NCI-H187 treated with DMSO at 0.1 percent for 48 hours (cell line): ENCODE results near the gene RASA2.
"Not testable (repeated sequence)": the region's sequence is repeated elsewhere in the genome, so short reads cannot be mapped to it uniquely, and the experiment has no call there.

Experiments
- DNase-seq: peaks from one replicate; lab custom pipeline; 2025; lab: John Stamatoyannopoulos, UW

RASA2 gene

DNA sequence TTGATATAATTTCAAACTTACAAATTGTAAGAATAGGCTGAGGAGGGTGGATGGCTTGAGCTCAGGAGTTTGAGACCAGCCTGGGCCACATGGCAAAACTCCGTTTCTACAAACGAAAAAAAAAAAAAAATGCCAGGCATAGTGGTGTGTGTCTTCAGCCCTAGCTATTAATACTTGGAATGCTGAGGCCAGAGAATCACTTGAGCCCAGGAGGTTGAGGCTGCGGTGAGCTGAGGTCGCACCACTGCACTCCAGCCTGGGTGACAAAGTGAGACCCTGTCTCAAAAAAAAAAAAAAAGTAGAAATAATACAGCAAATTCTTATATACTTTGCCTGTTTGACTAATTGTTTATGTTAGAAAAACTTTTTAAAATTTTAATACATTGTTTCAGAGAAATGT lies 10.8 kb downstream of the RASA2 start:
- DNase-seq = not testable (repeated sequence)

DNA sequence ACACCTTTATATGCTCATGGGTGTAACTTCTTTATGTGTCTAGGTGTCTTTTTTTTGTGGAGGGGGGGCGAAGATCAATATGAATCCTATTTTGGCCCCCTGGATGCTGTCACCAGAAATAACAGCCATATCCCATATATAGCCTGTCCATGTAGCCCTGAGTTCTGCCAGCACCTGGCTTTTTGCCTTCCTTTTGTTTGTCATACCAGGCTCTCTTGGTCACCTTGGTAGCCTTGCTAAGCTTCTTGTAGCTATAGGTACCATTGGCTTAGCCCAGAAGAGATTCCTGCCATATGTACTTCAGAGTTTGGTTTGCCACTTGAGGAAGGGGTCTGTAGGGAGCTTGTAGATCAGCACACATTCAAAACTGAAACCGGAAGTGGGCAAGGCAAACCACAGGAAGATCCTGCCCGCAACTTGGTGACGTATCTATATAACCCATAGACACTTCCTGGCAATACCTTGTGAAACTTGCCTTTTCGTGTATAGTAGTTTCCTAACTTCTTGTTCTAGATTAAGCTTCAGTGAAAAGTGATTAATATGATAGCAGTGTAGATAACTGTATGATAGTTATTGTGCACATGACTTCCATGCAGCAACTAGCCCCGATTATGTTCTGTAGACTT lies 11.9 kb downstream of the RASA2 start:
- no peak for DNase-seq

DNA sequence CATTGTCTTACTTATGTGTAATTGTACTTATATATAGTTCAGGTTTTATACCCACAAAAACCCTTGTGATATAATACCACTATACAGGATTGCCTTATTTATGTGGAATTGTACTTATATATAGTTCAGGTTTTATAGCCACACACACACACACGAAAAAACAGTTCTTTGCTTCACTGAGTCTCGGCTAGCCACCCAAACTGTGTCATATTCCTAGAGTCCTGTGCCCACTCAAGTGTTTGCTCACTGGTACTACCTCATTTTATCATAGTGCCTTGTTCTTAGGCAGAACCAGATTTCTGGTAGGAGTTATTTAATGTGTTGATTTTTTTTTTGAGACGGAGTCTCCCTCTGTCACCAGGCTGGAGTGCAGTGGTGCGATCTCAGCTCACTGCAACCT lies 12.5 kb downstream of the RASA2 start:
- no peak for DNase-seq

DNA sequence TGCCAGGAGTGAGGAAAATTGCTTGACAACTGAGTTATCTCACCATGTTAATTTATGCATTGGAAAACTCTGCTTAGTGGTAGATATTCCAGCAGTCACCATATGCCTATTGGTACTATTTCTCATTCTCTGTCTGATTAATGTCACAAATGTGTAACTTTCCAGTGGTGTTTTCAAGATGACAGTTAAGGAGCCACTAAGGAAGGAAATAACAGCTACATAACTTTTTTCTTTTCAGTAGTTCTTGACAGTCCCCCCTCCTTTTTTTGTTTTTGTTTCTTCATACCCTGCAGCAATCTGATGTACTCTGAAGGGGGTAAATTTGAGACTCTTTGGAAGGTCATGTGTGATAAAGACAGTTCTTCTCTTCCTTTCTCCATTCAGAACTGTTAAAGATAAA lies 13.1 kb downstream of the RASA2 start:
- DNase-seq = no peak

DNA sequence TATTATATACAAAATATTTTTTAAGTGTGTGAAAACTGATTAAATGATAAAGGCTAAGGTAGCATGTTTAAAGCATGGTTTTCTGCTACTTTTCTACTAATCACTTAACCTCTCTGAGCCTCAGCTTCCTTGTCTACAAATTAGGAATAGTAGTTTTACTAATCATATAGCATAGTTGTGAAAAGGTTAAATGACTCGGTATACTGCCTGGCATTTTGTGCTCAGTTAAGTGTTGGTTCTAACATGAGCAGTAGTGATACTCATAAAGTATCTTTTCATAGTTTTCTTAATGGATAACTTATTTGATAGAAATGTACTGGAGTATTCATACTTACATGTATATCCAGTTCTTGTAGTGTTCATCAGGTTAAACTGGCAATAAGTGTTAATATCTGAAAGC lies 13.6 kb downstream of the RASA2 start:
- no peak for DNase-seq

DNA sequence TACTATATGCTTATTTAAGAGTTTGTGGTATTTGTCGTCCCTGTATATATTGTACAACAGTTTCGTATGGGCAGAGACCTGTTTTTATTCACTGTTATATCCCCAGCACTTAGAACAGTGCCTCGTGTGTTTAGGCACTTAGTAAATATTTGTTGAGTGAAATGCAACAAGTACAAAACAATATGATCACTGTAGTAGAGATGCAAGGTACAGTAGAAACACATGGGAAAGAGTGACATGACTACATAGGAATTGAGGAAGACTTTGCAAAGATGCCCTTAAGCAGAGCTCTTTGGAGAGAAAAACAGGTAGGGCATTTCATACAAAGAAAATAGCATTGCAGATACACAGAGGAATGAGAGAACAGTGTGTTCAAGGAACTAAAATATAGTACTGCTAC lies 18.3 kb downstream of the RASA2 start:
- DNase-seq = no peak

DNA sequence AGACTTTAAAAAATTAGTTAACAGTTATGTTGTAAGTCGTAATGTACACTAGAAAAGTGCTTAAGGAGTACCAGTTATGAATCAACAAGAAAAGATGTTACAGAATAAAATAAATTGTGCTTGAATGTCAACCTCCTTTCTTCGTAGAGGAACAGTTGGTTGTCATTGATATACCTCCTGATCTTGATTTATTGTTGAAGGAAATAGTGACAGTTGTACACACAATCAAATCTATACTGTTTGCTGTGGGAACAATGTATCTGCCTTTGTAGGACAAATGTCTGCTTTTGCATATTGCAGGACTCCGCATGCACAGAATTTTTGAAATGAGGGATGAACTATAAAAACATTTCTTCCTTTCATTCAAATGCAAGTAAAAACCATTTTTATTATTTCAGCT lies 19.2 kb downstream of the RASA2 start:
- DNase-seq = no peak

DNA sequence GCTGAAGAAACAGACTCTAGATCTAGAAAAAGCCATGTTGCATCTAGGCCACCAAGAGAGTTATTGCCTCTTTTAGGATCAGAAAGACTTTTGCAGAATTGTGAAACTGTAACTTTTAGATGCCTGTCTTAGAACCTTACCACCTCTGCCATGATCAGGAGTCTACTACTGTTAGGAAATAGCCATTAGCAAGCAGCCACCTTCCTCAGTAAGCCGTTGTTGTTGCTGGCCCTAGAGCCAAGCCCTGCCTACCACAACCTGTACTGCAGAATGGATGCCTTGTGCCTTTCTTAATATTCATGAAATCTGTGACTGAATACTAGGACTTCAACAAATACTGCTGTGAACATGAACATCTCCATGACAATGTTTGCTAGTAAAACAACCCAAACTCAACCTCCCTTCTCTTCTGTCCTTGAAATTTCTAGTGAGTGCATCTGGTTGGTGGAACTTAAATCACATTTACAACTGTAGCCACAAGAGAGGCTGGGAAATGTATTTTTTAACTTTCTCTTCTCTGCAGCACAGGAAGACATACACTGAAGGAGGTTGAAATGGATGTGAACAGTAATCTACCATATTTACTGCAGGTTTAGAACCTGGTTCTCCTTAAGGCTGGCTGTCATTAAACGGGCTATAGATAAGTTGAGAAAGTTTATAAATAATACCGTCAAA lies 20.7 kb downstream of the RASA2 start:
- DNase-seq = no peak

DNA sequence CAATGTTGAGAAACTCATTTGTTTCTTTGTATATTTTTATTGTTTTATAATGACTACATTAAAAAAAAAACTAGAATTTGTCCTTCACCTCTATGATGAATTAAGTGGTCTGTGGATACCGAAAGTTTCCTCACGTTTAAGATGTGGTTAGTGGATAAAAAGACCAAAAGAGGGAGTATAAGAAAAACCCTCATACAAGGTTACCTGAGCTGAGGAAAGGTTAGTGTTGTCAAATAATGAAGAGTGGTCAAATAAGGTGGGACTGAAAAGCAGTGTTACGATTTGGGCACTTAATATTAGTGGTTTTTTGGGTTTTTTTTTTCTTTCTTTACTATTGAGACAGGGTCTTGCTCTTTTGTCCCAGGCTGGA lies 21.2 kb downstream of the RASA2 start:
- DNase-seq = no peak

DNA sequence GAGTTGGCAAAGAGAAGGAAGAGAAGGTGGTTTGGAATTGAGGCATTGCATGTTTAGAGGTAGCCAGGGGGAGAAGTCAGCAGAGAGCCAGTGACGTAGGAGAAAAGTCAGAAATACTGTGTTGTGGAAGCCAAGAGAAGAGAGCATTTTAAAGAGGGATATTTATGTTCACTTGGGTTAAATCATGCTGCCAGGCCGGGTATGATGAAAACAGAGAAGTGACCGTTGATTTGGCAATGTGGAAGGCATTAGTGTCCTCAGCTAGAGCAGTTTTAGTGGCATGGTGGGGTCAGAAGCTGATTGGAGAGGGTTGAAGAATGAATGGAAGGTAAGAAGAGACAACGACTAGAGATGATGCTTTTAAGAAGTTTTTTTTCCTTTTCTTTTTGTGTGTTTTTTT lies 24.5 kb downstream of the RASA2 start:
- DNase-seq = no peak

DNA sequence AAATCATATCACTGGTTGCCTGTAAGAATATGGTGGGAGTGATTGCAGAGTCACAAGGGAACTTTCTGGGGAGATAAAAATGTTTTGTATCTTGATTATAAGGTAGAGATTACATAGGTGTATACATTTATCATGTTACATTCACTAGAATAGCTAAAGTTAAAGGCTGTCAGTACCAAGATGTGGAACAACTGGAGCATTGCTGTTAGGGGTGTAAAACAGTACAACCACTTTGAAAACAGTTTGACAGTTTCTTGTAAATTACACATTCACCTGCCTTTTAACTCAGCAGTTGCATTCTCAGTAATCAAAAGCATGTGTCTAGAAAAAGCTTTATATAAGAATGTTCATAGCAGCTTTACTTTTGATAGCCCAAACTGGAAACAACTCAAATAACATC lies 27.6 kb downstream of the RASA2 start:
- DNase-seq = no peak

DNA sequence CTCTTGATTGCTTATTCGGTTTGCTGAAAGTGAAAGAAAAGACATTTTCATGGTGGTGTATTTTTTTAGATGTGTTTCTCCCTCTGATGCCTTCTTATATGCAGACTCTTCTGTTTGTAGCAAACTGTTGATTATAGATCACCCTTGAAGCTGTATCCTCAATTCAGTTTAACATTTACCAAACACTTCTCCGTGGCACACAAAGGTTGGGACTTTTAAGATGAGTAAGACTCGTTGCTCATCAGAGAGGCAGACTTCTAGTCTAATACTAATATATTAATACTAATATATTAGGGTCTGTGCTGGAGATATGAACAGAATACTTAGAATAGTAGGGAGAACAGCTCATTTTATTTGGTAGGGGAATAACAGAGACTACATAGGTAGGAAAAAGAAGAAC lies 32.8 kb downstream of the RASA2 start:
- DNase-seq = no peak

DNA sequence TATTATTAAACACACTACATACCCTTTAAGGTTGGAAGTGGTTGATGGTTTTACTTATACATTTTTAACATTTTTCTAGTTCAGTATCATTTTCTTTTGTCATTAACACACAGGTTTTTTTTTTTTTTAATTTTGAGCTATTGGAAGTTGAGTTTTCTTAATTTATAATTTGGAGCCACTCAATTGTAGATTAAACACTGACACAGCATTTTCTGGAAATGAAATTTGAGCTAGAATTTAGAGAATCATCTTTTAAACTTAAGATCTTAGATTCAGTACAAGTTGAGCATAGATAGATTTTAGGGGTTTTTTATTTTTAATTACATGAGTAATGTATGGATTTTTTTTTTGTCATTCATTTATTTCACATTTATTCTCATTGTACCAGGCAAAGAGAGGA lies 35.0 kb downstream of the RASA2 start:
- DNase-seq = no peak

DNA sequence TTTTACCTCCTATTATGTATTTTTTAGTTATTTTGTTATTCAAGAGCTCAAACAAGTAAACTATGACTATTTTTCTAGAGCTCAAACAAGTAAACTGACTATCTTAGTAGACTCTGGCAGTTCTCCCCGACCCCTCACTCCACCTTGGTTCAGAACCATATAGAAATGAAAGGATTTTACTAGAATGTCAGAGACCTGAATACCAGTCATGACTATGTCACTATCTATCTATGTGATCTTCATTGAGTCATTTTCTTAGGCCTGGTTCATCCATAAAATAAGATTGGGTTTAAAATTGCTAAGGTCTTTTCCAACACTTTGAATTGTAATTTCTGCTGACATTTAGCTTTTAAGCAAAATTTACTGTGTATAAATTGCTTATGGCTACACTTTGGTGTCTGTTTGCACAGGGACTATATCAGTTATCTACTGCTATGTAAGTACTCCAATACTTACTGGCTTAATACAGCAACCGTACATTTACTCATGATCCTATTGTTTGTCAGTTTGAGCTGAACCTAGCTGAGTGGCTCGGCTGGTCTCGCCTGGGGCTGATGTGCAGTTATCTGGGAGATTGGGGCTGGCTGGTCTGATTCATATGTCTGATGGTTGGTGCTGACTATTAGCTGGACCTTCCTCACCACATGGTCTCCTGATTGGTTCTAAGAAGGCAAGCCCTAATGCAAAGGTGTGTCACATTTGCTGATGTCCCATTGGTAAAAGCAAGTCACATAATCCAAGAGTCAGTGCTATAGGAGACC lies 37.0 kb downstream of the RASA2 start:
- no peak for DNase-seq

DNA sequence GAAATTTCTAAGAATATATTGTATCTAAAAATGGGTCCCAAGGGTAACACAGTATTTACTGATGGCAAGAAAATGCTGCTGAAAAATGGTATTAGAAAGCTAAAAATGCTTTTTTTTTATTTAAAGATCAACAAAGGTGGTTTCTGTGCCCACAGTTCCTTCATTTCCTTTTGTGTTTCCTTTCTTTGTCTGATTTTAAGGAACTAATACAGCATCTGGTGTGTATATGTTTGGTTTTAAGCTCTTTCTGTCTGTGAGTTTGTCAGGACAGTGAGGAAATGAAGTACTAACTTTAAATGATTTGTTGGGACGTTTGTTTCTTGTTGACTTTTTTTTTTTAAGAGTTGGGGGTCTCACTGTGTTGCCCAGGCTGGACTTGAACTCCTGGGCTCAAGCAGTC lies 38.2 kb downstream of the RASA2 start:
- DNase-seq = no peak

DNA sequence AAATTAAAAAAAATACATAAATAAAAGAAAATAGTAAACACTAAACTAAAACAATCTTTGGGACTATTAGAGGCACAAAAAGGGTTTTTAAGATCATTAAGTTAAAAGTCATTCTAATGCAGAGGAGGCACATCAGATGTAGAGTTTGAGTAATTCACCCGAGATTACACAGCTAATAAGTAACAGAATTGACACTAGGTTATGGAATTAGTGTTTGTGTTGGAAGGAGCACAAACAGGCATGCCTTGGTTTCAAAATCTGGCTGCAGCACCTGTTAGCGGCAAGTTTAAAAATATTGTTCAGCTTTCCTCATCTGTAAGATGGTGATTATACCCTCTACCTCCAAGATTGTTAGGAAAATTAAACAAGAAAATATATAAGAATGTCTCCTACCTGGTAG lies 39.0 kb downstream of the RASA2 start:
- DNase-seq = no peak

DNA sequence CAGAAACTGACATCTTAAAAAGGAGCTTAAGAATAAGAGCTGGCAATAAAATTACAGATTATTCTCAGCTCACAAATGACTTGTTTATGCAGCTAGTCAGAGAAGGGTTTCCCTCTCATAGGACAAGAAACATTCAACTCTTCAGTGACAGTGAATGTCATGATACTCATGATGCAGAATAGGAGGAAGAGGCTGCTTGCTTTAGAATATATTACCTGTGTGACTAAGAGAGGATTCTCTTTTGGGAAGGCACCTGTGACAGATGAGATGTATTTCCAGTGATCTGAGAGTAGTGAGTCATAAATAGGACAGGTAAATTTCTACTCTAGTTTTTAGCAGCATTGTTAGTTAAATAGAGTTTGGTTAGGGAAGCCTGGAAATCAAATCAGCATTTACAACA lies 39.9 kb downstream of the RASA2 start:
- DNase-seq = no peak

DNA sequence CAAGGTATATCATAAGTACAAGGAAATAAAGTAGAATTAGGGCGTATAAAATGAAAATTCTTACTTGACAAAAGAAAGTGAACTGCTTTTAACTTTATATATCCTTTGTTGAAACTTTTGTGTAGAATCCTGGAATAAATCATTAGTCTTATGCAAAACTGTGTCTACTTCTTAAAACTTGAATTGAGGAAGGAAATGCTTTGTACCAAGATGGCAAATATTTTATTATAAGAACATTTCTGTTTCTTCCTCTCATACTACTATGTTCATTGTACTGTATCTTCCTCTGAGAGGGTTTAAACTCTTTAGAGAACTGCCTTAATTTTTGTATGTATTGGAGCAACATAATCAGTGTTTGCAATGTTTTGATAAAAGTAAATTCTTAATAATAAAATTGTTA lies 42.0 kb downstream of the RASA2 start:
- no peak for DNase-seq

DNA sequence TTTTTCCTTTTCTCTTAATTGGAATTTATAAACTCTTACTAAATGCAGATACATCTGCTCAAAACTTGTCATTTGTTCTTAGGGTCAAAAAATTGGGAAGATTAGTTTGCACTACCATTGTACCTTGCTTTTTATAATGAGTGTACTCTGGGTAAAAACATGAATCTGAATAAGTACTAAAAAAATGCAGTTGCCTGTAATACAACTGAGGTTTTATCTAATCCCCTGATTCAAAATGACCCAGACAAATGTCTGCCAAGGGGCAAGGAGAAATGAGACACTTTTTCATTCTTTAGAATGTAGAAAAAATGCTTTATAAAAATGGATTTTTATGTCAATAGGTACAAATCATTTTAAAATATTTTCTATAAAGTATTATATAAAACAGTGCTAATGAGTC lies 42.4 kb downstream of the RASA2 start:
- no peak for DNase-seq

DNA sequence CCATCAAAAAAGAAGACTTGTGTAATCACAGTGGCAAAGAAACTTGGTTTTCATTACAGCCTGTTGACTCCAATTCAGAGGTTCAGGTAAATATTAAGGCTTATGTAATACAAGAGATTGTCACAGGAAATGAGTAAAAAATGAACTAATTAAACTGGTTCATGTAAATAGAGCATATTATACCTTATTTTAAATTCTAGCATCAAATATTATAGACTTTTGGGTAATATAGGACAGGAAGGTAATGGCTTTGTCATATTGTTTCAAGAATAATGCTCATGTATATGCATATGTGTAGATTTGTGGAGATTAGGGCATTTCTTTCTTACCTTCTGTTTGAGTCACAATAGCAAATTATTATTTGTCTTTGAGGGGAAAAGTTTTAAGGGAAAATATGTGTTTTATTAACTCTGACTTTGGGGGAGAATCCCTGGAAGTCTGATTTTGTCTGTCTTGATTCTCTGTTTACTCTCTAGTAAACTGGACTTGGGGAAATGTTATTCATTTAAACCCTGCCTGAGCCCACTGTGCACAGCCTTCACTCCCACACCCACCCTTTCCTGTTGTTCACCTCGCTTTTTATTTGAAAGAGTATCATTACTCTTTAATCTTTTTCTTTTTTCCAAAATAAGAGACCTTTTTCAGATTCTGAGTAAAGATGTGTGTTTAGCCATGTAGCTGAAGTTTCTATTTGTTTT lies 43.0 kb downstream of the RASA2 start:
- no peak for DNase-seq

DNA sequence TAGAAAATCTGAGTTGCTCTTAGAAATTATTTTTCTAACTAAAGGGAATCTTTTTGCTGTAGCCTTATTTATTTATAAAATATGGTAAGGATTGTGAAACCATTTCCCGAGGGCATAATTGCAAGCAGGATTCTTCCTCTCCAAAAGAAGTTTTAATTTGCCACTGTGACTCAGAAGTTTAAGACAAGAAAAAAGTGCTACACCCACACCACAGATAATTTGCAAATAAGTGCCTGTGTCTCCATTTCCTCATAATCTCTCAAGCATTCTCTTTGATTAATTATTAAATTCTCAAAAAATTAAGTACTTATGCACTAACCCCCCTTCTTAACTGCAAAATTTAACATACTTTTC lies 43.6 kb downstream of the RASA2 start:
- DNase-seq = no peak

DNA sequence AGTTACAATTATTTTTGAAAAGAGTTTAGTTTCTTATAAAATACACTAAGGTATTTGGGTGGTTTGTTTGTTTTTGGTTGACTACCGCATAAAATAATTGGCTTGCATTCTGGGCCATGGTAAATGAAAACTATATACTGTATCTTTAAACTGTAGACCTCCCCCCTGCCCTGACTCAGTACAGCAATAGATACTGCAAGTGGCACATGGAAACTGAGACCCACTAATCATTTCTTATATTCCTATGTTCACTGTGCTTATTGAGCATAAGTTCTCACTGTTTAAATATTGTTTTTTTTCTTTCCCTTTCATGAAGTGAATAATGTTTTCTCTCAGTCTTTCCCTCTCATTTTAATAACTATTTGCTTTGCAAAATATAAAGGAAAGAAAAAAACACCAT lies 45.8 kb downstream of the RASA2 start:
- no peak for DNase-seq

DNA sequence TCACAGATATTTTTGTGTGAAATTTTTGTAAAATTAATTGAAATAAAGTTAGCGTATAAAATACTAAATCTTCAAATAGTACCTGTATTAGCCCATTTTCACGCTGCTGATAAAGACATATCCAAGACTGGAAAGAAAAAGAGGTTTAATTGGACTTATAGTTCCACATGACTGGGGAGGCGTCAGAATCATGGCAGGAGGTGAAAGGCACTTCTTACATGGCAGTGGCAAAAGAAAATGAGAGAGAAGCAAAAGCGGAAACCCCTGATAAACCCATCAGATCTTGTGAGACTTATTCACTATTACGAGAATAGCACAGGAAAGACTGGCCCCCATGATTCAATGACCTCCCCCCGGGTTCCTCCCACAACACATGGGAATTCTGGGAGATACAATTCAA lies 49.2 kb downstream of the RASA2 start:
- not testable (repeated sequence) for DNase-seq
